GM23248 (cell line): ENCODE measurements around the gene CHD1.

Experiments
- EZH2 ChIP-seq: fragments of 200-600 bp; sonication (generic); IDR thresholded peaks from 2 replicates; pipeline ENCODE4 v1.6.1; 2018; ENCODE audit warnings: antibody characterized with exemption, mild to moderate bottlenecking; ENCODE audit not compliant: insufficient read depth, poor library complexity, severe bottlenecking
- EZH2phosphoT487 ChIP-seq: fragments of 200-600 bp; sonication (generic); IDR thresholded peaks from 2 replicates; pipeline ENCODE4 v1.6.1; 2018; ENCODE audit warnings: antibody characterized with exemption, moderate library complexity, mild to moderate bottlenecking, low read depth; ENCODE audit not compliant: insufficient read depth

DNA sequence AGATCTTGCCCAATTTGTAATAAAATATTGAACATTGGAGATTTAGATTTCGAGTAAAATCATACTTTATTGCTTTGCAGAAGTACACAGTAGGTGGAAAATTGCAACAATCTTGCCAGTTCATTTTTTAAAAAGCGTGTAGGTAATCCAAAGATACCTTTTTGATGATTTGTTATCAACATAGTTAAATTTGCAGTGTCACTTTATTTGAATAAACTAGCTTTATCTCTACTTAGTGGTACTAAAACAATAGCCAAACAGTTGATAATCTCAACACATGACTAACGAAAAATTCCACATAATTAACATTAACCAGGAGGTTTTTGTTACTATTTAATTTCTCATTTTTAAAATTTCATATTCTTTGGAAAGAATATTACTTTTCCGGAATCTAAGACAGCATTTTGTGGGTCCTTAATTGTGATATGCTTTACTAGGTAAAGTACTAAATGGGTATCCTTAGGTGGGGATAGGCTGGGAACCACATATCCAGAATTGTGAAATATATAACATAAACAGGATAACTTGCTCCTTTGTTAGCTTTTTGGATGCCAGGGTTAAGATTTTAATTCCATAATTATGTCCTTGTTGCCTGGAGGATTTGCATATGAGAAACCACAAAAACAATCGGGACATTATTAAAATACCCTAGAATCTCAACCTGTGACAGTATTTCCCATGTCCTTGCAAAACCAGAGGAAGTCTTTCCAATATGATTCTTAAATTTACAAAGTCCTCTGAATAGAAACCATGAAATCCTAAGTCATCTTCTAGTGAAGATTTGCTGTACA is 2.4 kb upstream of the CHD1 start:
- TF ChIP-seq EZH2 (no peak), EZH2phosphoT487 (no peak)
